HG03378 (cell line): ENCODE measurements around the gene SIGLEC6.
"Not testable (repeated sequence)": the region's sequence is repeated elsewhere in the genome, so short reads cannot be mapped to it uniquely, and the experiment has no call there.

Experiments
- ATAC-seq: cut with Tn5 transposase; IDR thresholded peaks from one replicate; pipeline ENCODE4 v1.9.1; 2021; ENCODE audit warnings: mild to moderate bottlenecking, moderate library complexity; ENCODE audit not compliant: unreplicated experiment

SIGLEC6 gene

GRCh38 chr19:51513968-51514367, 17.5 kb downstream of the SIGLEC6 start:
- ATAC-seq, result no peak

DNA sequence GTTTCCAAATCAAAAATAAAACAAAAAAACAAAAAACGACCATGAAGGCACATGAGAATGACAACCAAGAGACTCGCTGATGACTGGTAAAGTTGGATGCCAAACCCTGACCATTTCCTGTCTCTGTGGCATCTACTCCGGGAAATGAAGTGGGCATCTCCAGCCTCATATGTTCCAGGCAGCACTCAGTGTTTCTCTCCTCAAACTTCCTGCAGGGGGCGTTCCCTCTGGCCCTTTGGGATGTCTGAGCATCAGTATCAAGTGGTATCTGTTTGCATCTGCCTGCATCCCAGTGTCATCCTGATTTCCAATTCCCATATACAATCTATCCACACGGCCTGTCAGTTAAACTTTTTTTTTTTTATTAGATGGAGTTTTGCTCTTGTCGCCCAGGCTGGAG, 20.1 kb downstream of the SIGLEC6 start:
- ATAC-seq, result no peak

DNA sequence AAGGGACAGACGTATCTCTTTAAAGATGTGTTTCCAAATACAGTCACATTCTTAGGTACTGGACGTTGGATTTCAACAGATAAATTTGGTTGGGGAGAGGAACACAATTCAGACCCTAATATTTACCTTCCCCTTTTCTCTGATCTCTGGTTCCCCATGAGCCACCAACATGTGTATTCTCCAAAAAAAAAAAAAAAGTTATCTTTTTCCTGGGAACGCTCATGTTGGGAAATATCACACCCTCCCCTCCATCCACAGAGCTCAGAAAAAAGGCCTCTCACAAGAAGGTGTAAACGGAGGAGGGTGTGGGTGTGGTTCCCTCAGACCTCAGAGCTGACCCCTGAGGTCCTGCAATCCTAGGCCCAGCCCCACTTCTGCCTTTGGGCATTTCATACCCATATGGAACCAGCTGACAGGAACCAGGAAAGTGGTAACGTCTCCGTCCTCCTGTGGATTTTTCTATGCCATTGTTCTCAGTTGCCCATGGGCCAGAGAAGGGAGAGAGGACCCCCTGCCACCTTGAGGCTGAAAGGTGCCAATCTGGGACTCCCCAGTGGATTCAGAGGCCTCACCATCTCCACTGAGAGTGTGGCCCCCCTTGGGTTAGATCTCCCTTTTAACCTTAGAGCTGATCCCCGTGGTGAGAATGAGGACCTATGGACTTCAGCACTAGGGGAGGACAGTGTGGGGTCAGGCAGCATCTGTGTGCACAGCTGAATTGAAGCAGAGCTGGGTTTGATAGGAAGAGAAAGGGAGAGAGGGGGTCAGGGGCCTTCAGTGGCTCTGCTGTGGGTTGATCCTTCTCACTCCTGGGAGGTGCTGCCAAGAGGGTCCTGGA, 21.4 kb downstream of the SIGLEC6 start:
- no peak for ATAC-seq

DNA sequence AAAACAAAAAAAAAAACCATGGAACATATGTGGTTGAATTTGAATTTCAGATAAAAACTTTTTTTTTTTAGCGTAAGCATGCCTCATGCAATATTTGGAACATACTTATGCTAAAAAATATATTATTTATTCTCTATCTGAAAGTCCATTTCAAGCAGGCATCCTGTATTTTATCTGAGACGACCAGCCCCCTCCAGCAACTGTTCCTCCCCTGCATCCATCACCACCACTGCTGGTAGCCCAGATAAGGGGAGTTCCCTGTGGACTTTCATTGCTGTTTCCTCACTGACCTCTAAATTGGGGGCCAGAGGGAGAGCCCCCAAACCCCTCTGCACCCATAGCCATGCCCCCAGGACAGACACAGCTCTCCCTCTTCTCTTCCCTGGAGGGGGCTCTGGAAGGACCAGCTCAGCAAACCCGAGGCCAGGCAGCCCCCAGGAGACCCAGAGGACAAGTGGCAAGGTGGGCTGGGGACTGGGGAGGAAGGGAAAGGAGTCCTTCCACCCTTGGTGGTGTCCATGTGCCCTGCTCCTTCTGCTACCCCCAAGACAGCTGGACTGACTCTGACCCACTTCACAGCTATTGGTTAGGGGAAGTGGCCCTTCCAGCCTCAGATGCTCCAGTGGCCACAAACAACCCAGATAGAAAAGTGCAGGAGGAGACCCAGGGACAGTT, 23.3 kb downstream of the SIGLEC6 start:
- no peak for ATAC-seq

DNA sequence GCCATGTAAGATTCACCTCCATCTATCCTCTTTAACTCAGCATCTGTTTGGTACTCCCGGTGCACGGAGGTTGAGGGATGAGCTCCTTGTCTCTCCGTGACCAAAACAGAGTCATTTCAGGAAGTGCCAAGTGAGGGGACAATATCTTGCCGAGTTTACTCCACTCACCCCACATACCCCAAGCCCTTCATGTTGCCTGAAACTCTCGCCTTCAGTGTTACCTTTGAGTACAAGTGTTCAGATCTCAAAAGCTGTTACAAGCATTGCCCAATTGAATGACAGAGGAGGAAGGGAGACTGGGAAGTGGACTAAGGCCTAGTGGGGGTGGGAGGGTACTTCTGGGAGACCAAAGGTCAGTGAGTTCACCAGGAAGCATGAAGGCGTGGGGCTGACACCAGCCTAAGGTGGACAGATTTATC, 23.8 kb downstream of the SIGLEC6 start:
- ATAC-seq, result no peak

DNA sequence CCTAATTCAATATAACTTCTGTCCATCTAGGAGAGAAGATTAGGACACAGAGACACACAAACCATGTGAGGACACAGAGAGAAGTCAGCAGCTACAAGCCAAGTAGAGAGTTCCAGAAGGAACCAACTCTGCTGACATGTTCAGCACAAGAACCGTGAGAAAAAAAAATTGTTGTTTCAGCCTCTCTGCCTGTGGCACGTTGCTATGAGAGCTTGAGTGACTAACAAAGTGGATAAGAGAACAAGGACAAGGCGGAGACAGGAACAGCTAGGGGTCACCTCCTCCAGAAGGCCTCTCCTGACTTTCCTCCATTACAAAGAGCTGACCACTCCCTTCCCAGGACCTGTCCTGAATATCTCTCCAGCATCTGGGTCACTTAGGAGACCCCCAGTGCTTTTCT, 24.3 kb downstream of the SIGLEC6 start:
- no peak for ATAC-seq

DNA sequence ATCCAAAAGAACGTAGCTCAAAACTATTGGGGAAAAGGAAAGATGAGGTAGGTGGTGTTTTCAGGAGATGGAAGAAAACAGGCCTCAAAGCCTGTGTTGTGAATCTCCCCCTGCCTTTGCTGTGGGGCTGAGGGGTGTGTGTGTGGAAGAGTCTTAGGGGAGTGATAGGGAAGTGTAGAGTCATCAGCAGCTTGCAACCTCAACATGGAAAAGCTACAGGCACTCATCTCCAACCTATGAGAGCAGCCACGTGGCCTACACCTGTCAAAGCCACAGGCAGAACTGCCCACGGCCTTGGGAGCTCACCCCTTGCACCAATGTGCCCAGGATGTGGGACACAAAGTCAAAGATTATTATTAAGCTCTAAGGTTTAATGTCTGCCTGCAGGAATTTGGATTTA, 25.6 kb downstream of the SIGLEC6 start:
- no peak for ATAC-seq

GRCh38 chr19:51503896-51504295, 27.6 kb downstream of the SIGLEC6 start:
- no peak for ATAC-seq

- no peak for ATAC-seq
Measured at GRCh38 chr19:51503286-51503817, 28.1 kb downstream of the SIGLEC6 start.

- ATAC-seq, result no peak
Measured at GRCh38 chr19:51501594-51502263, 29.7 kb downstream of the SIGLEC6 start, which contains the start of gene SIGLEC12. Gene SIGLEC12, minus strand, starts transcription at chr19:51501800. Its CDS starts 67 bp downstream, at chr19:51501733.

DNA sequence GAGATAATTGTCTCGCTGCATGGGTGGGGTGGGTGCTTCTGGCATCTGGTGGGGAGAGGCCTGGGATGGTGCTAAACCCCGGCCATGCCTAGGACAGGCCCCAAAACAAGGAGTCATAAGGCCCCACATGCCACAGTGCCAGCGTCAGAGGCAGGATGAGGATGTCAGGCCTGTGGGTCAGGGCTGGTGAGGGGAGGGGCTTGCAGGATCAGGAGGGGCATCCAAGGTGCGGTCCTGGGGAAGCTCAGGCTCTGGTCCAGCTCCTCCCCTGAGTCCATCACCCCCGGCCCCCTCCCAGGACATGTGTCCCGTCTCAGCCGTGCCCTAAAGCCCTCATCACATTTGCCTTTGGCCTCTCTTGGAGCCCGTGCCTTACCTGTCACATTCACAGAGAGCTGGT, 30.5 kb downstream of the SIGLEC6 start:
- not testable (repeated sequence) for ATAC-seq

GRCh38 chr19:51497666-51498065, 33.8 kb downstream of the SIGLEC6 start:
- ATAC-seq, result no peak

DNA sequence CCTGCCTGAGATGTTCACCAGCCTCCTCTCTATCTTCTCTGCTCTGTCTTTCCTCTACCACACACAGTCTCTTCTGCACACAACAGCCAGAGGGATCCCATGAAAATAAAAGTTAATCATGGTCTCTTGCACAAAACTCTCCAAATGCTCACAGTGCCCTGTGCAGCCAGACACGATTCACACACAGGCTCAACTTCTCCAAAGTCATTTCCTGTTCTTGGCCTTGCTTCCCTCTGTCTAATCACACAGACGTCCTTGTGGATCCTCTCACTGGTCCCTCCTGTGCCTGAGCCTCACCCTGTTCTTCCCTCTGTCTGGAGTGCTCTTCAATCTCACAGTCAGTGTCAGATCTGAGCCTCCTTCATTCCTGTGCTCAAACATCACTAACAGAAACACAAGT, 37.7 kb downstream of the SIGLEC6 start:
- no peak for ATAC-seq

GRCh38 chr19:51491586-51491985, 39.9 kb downstream of the SIGLEC6 start:
- no peak for ATAC-seq

DNA sequence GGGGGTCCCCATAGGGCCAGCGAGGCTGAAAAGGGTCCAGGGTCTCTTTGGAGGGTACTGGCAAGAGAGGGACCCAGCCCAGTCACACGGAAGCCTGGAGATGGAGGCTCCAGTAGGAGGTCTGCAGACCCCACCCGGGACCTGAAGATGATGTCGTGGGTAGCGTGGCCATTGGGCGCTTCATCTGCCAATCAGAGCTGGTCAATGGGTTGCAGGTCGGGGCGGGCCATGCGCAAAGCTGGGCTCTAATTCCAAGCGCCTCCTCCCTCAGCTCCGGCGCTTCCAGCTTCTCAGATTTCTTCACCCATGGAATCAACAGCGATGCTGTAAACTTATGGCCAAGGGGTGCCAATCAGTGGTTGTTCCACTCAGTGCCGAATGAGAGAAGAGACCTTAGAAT, 40.8 kb downstream of the SIGLEC6 start:
- ATAC-seq, result no peak

DNA sequence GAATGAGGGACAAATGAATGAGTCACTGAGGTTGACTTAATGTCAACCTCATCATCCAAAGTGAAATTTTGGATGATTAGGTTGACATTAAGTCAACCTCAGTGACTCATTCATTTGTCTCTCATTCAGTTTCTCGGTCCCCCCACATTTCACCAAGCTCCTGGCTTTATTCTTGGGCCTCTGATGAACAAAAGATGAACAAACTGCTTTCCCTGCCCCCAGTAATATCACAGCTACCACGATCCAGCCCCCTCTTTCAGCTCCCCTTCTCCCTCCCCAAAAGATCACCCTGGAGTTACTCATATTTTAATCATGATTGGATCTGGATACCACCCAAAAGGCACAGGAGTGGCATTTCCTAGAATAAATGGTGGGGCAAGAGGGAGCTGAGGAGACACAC, 42.4 kb downstream of the SIGLEC6 start:
- no peak for ATAC-seq

GRCh38 chr19:51488491-51488890, 43.0 kb downstream of the SIGLEC6 start:
- no peak for ATAC-seq

GRCh38 chr19:51485960-51486660, 45.4 kb downstream of the SIGLEC6 start:
- ATAC-seq, result no peak

GRCh38 chr19:51480590-51480989, 50.9 kb downstream of the SIGLEC6 start:
- no peak for ATAC-seq

GRCh38 chr19:51479531-51480331, 51.7 kb downstream of the SIGLEC6 start:
- no peak for ATAC-seq
